Measurements from ENCODE around the gene PNPLA7. TPM values are rescaled to one million over a fixed set of nuclear protein-coding genes. Genes with fewer than 3 reads are reported as not detected.

PNPLA7 gene
- total and polyA plus RNA-seq, 10 of the 15 experiments (the other 5 are each of a cell fraction or from before 2014, with no cell fraction given), result 0.04 to 0.85 (median 0.19) TPM; not detected in 1

GRCh38 chr9:137452006-137452760 lies 98.0 kb downstream of the PNPLA7 start:
- Histone ChIP-seq H3K9me3 (replicated peaks; ENCODE audit: control insufficient read depth, insufficient read depth, low read length) (no peaks in the 10 kb centered on the region), H3K36me3 (ENCODE audit: control insufficient read depth in 2 of 2, insufficient read depth in 2 of 2, low read length in 1 of 2) (no peaks in the 10 kb centered on the region), H3K27ac (ENCODE audit: control insufficient read depth, insufficient read depth) (no peak overlapping the region), H3K4me1 (ENCODE audit: control insufficient read depth, insufficient read depth, low read length) (peaks cover 9% of the 10 kb centered on the region), H4K20me1 (ENCODE audit: control insufficient read depth, insufficient read depth) (no peaks in the 10 kb centered on the region), H3K9ac (ENCODE audit: control insufficient read depth, insufficient read depth, low read length) (no peak overlapping the region), H3K27me3 (replicated peaks in 1 of 2; ENCODE audit: control insufficient read depth in 2 of 2, insufficient read depth in 2 of 2, low read length in 1 of 2) (no peaks in the 10 kb centered on the region), H3K79me2 (ENCODE audit: control insufficient read depth, insufficient read depth, low read length) (no peaks in the 10 kb centered on the region), H3K4me2 (ENCODE audit: control insufficient read depth, insufficient read depth) (no peak overlapping the region), H3K4me3 (no peak overlapping the region), H2AFZ (ENCODE audit: control insufficient read depth, low read depth, low read length) (no peak overlapping the region)
- no TSS peak for BruUV-seq (replicated peaks)
- DNase-seq (ENCODE audit: low read depth, low spot score) (no peak), FAIRE-seq (no peak), ATAC-seq (no peak)
- intact Hi-C loops (cut with micrococcal nuclease; ENCODE audit: unreplicated experiment) (no loop called here), in situ Hi-C loops (cut with MboI) (no loop called here)
- 90% methylated on average over 14 of the region's 17 CpGs for WGBS (ENCODE audit: insufficient coverage, insufficient replicate concordance, low lambda C conversion rate, missing lambda C conversion rate)
- ChIA-PET POLR2A (no interaction called here), RAD21 (ENCODE audit: unreplicated experiment) (no interaction called here), CTCF (no interaction called here), SMC1A (ENCODE audit: uncharacterized antibody, unreplicated experiment) (no interaction called here)
- no peak for TF ChIP-seq MTA3 (IDR thresholded peaks at IDR 0.05; ENCODE audit: borderline replicate concordance, low read length)
- no peak for TF ChIP-seq CBFB (IDR thresholded peaks at IDR 0.05; ENCODE audit: low read depth)
- no peak for TF ChIP-seq MYB (IDR thresholded peaks at IDR 0.05; ENCODE audit: borderline replicate concordance, low read depth, low read length)
- TF ChIP-seq NRF1 (conservative IDR thresholded peaks at IDR 0.05; ENCODE audit: low read depth, low read length), result no peak
- TF ChIP-seq ELK1 (IDR thresholded peaks at IDR 0.05; ENCODE audit: low read depth, low read length), result no peak
- no peak for TF ChIP-seq ASH2L (IDR thresholded peaks at IDR 0.05; ENCODE audit: borderline replicate concordance, low read depth)
- no peak for TF ChIP-seq ZNF217 (IDR thresholded peaks at IDR 0.05)
- no peak for TF ChIP-seq REST (IDR thresholded peaks at IDR 0.05; ENCODE audit: low read depth, low read length)
- TF ChIP-seq RB1 (IDR thresholded peaks at IDR 0.05; ENCODE audit: borderline replicate concordance), result no peak
- no peak for TF ChIP-seq NR2F1 (conservative IDR thresholded peaks at IDR 0.05)
- no peak for TF ChIP-seq CHD2 (IDR thresholded peaks at IDR 0.05; ENCODE audit: borderline replicate concordance, low read depth, low read length)
- no peak for TF ChIP-seq PAX8 (IDR thresholded peaks at IDR 0.05)
- no peak for TF ChIP-seq JUNB (IDR thresholded peaks at IDR 0.05)
- no peak for TF ChIP-seq SREBF2 (IDR thresholded peaks at IDR 0.05; ENCODE audit: low read length)
- TF ChIP-seq HSF1 (IDR thresholded peaks at IDR 0.05; ENCODE audit: low read depth, low read length), result no peak
- no peak for TF ChIP-seq SMARCA5 (IDR thresholded peaks at IDR 0.05)
- no peak for TF ChIP-seq RAD51 (IDR thresholded peaks at IDR 0.05)
- TF ChIP-seq CTCF (IDR thresholded peaks at IDR 0.05 in 2 of 3, conservative IDR thresholded peaks at IDR 0.05 in 1 of 3; ENCODE audit: control insufficient read depth in 2 of 3, extremely low read depth in 1 of 3, insufficient read depth in 1 of 3, low read depth in 3 of 3, low read length in 3 of 3), result no peak

Measured in GM12878 (cell line).